Measurements from ENCODE around the gene IGFBP2.

- TF ChIP-seq GABPA (IDR thresholded peaks at IDR 0.05; ENCODE audit: low read depth) (no peak), CTCF (IDR thresholded peaks at IDR 0.05) (no peak), POLR2AphosphoS5 (IDR thresholded peaks at IDR 0.05; ENCODE audit: low read depth, low read length) (no peak), RCOR1 (IDR thresholded peaks at IDR 0.05; ENCODE audit: low read length) (no peak), JUND (IDR thresholded peaks at IDR 0.05) (no peak), MAX (IDR thresholded peaks at IDR 0.05; ENCODE audit: low read depth) (no peak), GATA2 (CRISPR knock-in tag; IDR thresholded peaks at IDR 0.05) (no peak), REST (IDR thresholded peaks at IDR 0.05; ENCODE audit: low read depth, low read length) (no peak), MXI1 (IDR thresholded peaks at IDR 0.05; ENCODE audit: low read depth, low read length) (no peak), TEAD4 (IDR thresholded peaks at IDR 0.05; ENCODE audit: borderline replicate concordance, insufficient read depth) (no peak), RFX5 (IDR thresholded peaks at IDR 0.05; ENCODE audit: low read length) (no peak), MEF2A (IDR thresholded peaks at IDR 0.05; ENCODE audit: borderline replicate concordance, low read depth) (no peak), RXRA (IDR thresholded peaks at IDR 0.05; ENCODE audit: borderline replicate concordance, low read depth) (no peak)
These were observed 38.6 kb downstream of the IGFBP2 start for GRCh38 chr2:216671791-216672343.
